SK-N-MC (cell line): ENCODE data around the gene FOXP4.
"Not testable (repeated sequence)": the region's sequence is repeated elsewhere in the genome, so short reads cannot be mapped to it uniquely, and the experiment has no call there.

ENCODE experiments used
- DNase-seq: peaks from one replicate; pipeline ENCODE4 v3.0.0-alpha.2; 2011; ENCODE audit warnings: low read depth, low spot score
- H3K27ac ChIP-seq: fragments of 200-600 bp; sonication (generic); 2 replicates; pipeline ENCODE4 v1.5.1; 2016; ENCODE audit warnings: mixed run types
- H3K36me3 ChIP-seq: fragments of 200-600 bp; sonication (generic); 2 replicates; pipeline ENCODE4 v1.6.1; 2017; ENCODE audit warnings: antibody characterized with exemption, low read length, mixed read lengths; ENCODE audit not compliant: insufficient read depth
- H3K4me3 ChIP-seq: fragments of 200-600 bp; sonication (generic); 2 replicates; pipeline ENCODE4 v1.5.1; 2016
- H3K9ac ChIP-seq: fragments of 200-600 bp; sonication (generic); 2 replicates; pipeline ENCODE4 v1.8.0; 2017; ENCODE audit warnings: mixed run types, mixed read lengths; ENCODE audit not compliant: insufficient read length
- H3K9me3 ChIP-seq: fragments of 200-600 bp; sonication (generic); 2 replicates; pipeline ENCODE4 v1.6.1; 2017; ENCODE audit warnings: low read depth, mild to moderate bottlenecking, antibody characterized with exemption, low read length, moderate library complexity, mixed read lengths
- EZH2 ChIP-seq: fragments of 200-600 bp; sonication (generic); IDR thresholded peaks from one replicate; pipeline ENCODE4 v1.6.1; 2017; ENCODE audit warnings: antibody characterized with exemption
- FOXP2 ChIP-seq: optimal IDR thresholded peaks from 2 replicates; pipeline ENCODE3; 2011; ENCODE audit warnings: mild to moderate bottlenecking, moderate library complexity; ENCODE audit not compliant: insufficient read depth; ENCODE audit errors: extremely low read length, control extremely low read depth
- POLR2AphosphoS5 ChIP-seq: IDR thresholded peaks from 2 replicates; pipeline ENCODE4 v1.6.1; 2012; ENCODE audit warnings: mild to moderate bottlenecking, low read depth, low read length, borderline replicate concordance

The FOXP4 gene

DNA sequence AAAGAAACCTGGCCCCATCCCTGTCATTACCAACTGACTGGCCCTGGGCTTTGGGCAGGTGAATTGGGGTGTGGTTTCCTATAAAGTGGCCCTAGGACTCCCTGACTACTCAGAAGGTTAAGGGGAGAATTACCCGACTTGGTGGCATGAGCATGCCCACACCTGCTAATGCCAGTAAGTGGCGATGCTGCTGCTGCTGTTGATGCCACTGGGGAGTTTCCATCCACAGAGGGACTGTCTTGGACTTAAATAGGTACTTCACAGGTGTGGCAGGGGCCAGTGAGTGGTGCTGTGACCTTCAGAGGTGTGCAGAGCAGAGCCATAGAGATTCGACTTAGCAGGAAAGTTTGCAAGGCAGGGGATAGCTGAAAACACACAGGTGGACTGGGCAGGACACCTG, 59.5 kb downstream of the FOXP4 start:
- DNase-seq, result no peak
- Histone ChIP-seq H3K36me3 (no peaks in the 10 kb centered on the region), H3K27ac (no peak overlapping the region), H3K4me3 (no peak overlapping the region), H3K9ac (no peak overlapping the region), H3K9me3 (no peaks in the 10 kb centered on the region)
- TF ChIP-seq POLR2AphosphoS5 (no peak), FOXP2 (no peak), EZH2 (no peak)

- Histone ChIP-seq H3K27ac (no peak overlapping the region), H3K9me3 (no peaks in the 10 kb centered on the region), H3K4me3 (no peak overlapping the region), H3K36me3 (no peaks in the 10 kb centered on the region), H3K9ac (no peak overlapping the region)
- no peak for DNase-seq
- no peak for TF ChIP-seq EZH2
- TF ChIP-seq FOXP2, result no peak
- TF ChIP-seq POLR2AphosphoS5, result no peak
These were observed 60.9 kb downstream of the FOXP4 start for GRCh38 chr6:41607036-41607435.

- H3K9me3 ChIP-seq, result no peaks in the 10 kb centered on the region
- no peak for DNase-seq
- no peak overlapping the region for H3K27ac ChIP-seq
- no peak for TF ChIP-seq FOXP2
- TF ChIP-seq EZH2, result no peak
- no peak for TF ChIP-seq POLR2AphosphoS5
- H3K4me3 ChIP-seq, result no peak overlapping the region
- H3K36me3 ChIP-seq, result no peaks in the 10 kb centered on the region
- no peak overlapping the region for H3K9ac ChIP-seq
These were observed 61.6 kb downstream of the FOXP4 start for GRCh38 chr6:41607736-41608135.

- Histone ChIP-seq H3K27ac (no peak overlapping the region; the same call in 1 of the 2 replicates), H3K9ac (no peak overlapping the region), H3K4me3 (no peak overlapping the region), H3K9me3 (no peaks in the 10 kb centered on the region), H3K36me3 (no peaks in the 10 kb centered on the region)
- no peak for DNase-seq
- TF ChIP-seq FOXP2 (no peak), POLR2AphosphoS5 (no peak), EZH2 (no peak)
These were observed 62.4 kb downstream of the FOXP4 start for GRCh38 chr6:41608443-41609151.

DNA sequence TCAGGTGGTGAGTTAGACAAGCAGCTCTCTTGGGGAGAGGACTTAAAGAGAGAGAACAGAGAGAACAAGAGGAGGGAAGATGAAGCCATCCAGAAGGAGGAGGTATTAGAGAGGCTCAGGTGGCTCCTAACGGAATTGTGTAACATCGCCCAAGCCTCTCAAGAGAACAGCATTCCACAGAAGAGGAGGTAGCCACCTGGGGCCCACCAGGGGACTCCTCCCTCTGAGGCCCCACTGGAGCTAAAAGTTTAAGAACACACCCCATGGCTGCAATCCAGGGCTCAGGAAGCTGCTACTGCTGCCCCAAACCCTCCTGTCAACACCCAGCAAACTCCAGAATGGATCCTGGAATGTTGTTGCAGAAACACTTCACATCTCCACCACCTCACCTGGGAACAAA, 68.5 kb downstream of the FOXP4 start:
- DNase-seq, result no peak
- no peak overlapping the region for H3K4me3 ChIP-seq
- H3K9me3 ChIP-seq, result no peaks in the 10 kb centered on the region
- H3K9ac ChIP-seq, result no peak overlapping the region
- no peaks in the 10 kb centered on the region for H3K36me3 ChIP-seq
- H3K27ac ChIP-seq, result no peak overlapping the region
- TF ChIP-seq FOXP2 (no peak), EZH2 (no peak), POLR2AphosphoS5 (no peak)

GRCh38 chr6:41615311-41615710, 69.1 kb downstream of the FOXP4 start:
- Histone ChIP-seq H3K27ac (no peak overlapping the region), H3K9ac (no peak overlapping the region), H3K36me3 (no peaks in the 10 kb centered on the region), H3K9me3 (no peaks in the 10 kb centered on the region), H3K4me3 (no peak overlapping the region)
- TF ChIP-seq FOXP2 (no peak), POLR2AphosphoS5 (no peak), EZH2 (no peak)
- DNase-seq, result no peak

DNA sequence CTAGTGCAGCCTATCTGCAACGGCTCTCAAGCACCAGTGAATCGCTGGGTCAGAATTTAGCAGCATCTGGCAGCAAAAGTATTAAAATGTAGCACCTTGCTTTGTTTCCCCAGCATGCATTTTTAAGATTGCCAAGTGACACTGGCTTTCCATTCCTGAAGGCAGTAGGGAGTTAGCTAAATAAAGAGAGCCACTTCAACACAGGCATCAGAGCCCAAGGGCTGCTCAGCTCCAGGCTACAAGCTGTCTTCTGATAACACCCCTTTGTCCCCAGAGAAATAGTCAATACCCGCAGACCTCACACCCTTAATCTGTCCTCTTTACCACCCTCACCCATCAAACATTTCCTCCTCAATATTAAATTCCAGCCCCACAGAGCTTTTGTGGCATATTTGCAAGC, 72.4 kb downstream of the FOXP4 start:
- Histone ChIP-seq H3K27ac (no peak overlapping the region), H3K36me3 (no peaks in the 10 kb centered on the region), H3K4me3 (no peak overlapping the region), H3K9me3 (peaks cover 6% of the 10 kb centered on the region; the same call in 1 of the 2 replicates), H3K9ac (no peak overlapping the region)
- TF ChIP-seq FOXP2, result no peak
- no peak for TF ChIP-seq EZH2
- no peak for TF ChIP-seq POLR2AphosphoS5
- DNase-seq, result no peak

DNA sequence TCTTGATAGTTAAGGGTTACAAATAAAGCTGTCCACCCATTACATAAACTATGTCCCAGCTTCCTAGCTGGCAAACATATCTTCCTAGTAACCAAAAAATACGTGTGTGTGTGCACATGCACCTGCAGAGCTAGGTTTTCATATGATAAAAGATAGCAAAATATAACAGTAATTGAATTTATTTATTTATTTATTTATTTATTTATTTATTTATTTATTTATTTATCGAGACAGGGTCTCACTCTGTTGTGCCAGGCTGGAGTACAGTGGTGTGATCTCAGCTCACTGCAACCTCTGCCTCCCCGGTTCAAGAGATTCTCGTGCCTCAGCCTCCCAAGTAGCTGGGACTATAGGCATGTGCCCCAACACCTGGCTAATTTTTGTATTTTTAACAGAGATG, 73.0 kb downstream of the FOXP4 start:
- not testable (repeated sequence) for DNase-seq, H3K9ac ChIP-seq, H3K4me3 ChIP-seq, H3K36me3 ChIP-seq, H3K27ac ChIP-seq, H3K9me3 ChIP-seq

- Histone ChIP-seq H3K36me3 (no peaks in the 10 kb centered on the region), H3K4me3 (no peak overlapping the region), H3K9me3 (peaks cover 6% of the 10 kb centered on the region; the same call in 1 of the 2 replicates), H3K9ac (no peak overlapping the region), H3K27ac (no peak overlapping the region)
- TF ChIP-seq EZH2, result no peak
- no peak for TF ChIP-seq FOXP2
- no peak for DNase-seq
These were observed 75.2 kb downstream of the FOXP4 start for GRCh38 chr6:41621367-41621766.
